K562 (cell line): ENCODE data around the gene NLRX1. TPM values are rescaled to one million over a fixed set of nuclear protein-coding genes. Genes with fewer than 3 reads are reported as not detected.
A peak's percentile ranks its signal among the peaks of the same experiment; 100 is the strongest.

Source experiments
- CGGBP1 ChIP-seq: fragments of 250-450 bp; sonication (Bioruptor Pico); IDR thresholded peaks from 2 replicates; pipeline ENCODE4 v1.9.0; 2021; ENCODE audit warnings: mild to moderate bottlenecking
- CXXC5 ChIP-seq: fragments of 250-450 bp; sonication (Bioruptor Pico); IDR thresholded peaks from 2 replicates; pipeline ENCODE4 v1.8.0; 2022; ENCODE audit warnings: inconsistent platforms, mild to moderate bottlenecking, moderate library complexity
- ETS1 ChIP-seq: conservative IDR thresholded peaks from 2 replicates; pipeline ENCODE4 v1.6.1; 2011; ENCODE audit warnings: low read depth, mild to moderate bottlenecking, low read length; ENCODE audit not compliant: control insufficient read depth
- GABPA ChIP-seq: fragments of 200-800 bp; sonication (Bioruptor generic); conservative IDR thresholded peaks from 2 replicates; pipeline ENCODE4 v1.6.1; 2016; ENCODE audit warnings: low read depth, missing genetic modification characterization, missing compliant biosample characterization
- HNRNPUL1 ChIP-seq: fragments of 200-400 bp; formaldehyde crosslinking; IDR thresholded peaks from 2 replicates; pipeline ENCODE4 v1.6.1; 2017; ENCODE audit warnings: low read length
- KHSRP ChIP-seq: fragments of 450-650 bp; IDR thresholded peaks from 2 replicates; pipeline ENCODE4 v1.6.1; 2017
- MCM3 ChIP-seq: fragments of 450-650 bp; IDR thresholded peaks from 2 replicates; pipeline ENCODE4 v1.6.1; 2016
- MTA1 ChIP-seq: fragments of 450-650 bp; IDR thresholded peaks from 2 replicates; pipeline ENCODE4 v1.6.1; 2017; ENCODE audit warnings: borderline replicate concordance
- NFIX ChIP-seq: fragments of 250-450 bp; sonication (Bioruptor Pico); IDR thresholded peaks from 2 replicates; pipeline ENCODE4 v1.4.0; 2020; ENCODE audit warnings: low read depth, mild to moderate bottlenecking, moderate library complexity
- RB1 ChIP-seq: fragments of 450-650 bp; IDR thresholded peaks from 2 replicates; pipeline ENCODE4 v1.6.1; 2017; ENCODE audit warnings: low read depth, mild to moderate bottlenecking
- SLC30A9 ChIP-seq: fragments of 250-450 bp; sonication (Bioruptor Pico); IDR thresholded peaks from 2 replicates; pipeline ENCODE4 v1.8.0; 2022; ENCODE audit warnings: mild to moderate bottlenecking, moderate library complexity
- SMARCA4 ChIP-seq: fragments of 450-650 bp; IDR thresholded peaks from 2 replicates; pipeline ENCODE4 v1.6.1; 2016
- SPI1 ChIP-seq: IDR thresholded peaks from 2 replicates; pipeline ENCODE4 v1.6.1; 2011; ENCODE audit warnings: low read depth, low read length, control low read depth, borderline replicate concordance
- ZNF133 ChIP-seq: fragments of 250-450 bp; sonication (Bioruptor Pico); IDR thresholded peaks from 2 replicates; pipeline ENCODE4 v1.4.0; 2020; ENCODE audit warnings: mild to moderate bottlenecking
- ZNF140 ChIP-seq: fragments of 250-450 bp; sonication (Bioruptor Pico); IDR thresholded peaks from 2 replicates; pipeline ENCODE4 v1.8.0; 2021; ENCODE audit warnings: moderate library complexity, mild to moderate bottlenecking, inconsistent platforms
- ZNF212 ChIP-seq: fragments of 450-650 bp; formaldehyde crosslinking; IDR thresholded peaks from 2 replicates; pipeline ENCODE4 v1.4.0; 2020; ENCODE audit warnings: mild to moderate bottlenecking
- ZNF583 ChIP-seq: fragments of 250-450 bp; sonication (Bioruptor Pico); IDR thresholded peaks from 2 replicates; pipeline ENCODE4 v1.4.0; 2020
- polyA plus RNA-seq, 8 experiments: library from polyadenylated mRNA; depleted of rRNA in 4 of 8; stranded (reverse) in 5 of 8; unstranded in 3 of 8; fragments of >200 nt; fragmentation: Nextera tagmentation in 2 of 8; fragmentation: Illumina TruSeq in 1 of 8; extraction: Ambion mirVana in 2 of 8; extraction: Trizol in 1 of 8; gene quantifications; 2 replicates each; pipeline versions ENCODE4 v1.2.1 to v1.2.3, GENCODE V29; 2011 to 2014; ENCODE audit warnings: inconsistent platforms in 1 of 8, missing spikeins in 1 of 8
- total RNA-seq, 7 experiments: library from RNA; depleted of rRNA in 6 of 7; stranded (reverse); fragments of >200 nt in 6 of 7; fragmentation: Illumina TruSeq in 2 of 7; extraction: Trizol in 2 of 7; gene quantifications; 2 replicates each; pipeline versions ENCODE4 v1.2.1 to v1.2.3, GENCODE V29; 2011 to 2021; ENCODE audit warnings: low replicate concordance in 1 of 7
- TF ChIP-seq, protein P1 (sequence below): fragments of 450-650 bp; IDR thresholded peaks from 2 replicates; pipeline ENCODE4 v1.6.1; 2017; ENCODE audit warnings: antibody characterized with exemption, mild to moderate bottlenecking
- TF ChIP-seq, protein P2 (sequence below), 2 experiments: fragments of 450-650 bp in 1 of 2; sonication (generic) in 1 of 2; formaldehyde crosslinking; conservative IDR thresholded peaks; 2 replicates each; pipeline versions ENCODE4 v1.4.0 to v1.8.1; 2020 to 2022; ENCODE audit warnings: mild to moderate bottlenecking in 1 of 2, missing genetic modification reagents in 1 of 2
- TF ChIP-seq, protein P3 (sequence below): fragments of 250-450 bp; sonication (Bioruptor Pico); IDR thresholded peaks from 2 replicates; pipeline ENCODE4 v1.4.0; 2020; ENCODE audit warnings: mild to moderate bottlenecking, moderate library complexity
- TF ChIP-seq, protein P4 (sequence below): IDR thresholded peaks from 2 replicates; pipeline ENCODE4 v1.6.1; 2011; ENCODE audit not compliant: insufficient read length; ENCODE audit errors: extremely low read depth

The NLRX1 gene
- total and polyA plus RNA-seq, 9 of the 15 experiments (the other 6 are each of a cell fraction or from before 2014, with no cell fraction given) = 0.04 to 2.3 (median 0.69) TPM

- TF ChIP-seq ZNF583 (CRISPR knock-in tag) (no peak), SLC30A9 (CRISPR knock-in tag) (no peak), ZNF133 (CRISPR knock-in tag) (no peak), ZNF212 (no peak), CGGBP1 (CRISPR knock-in tag) (no peak), HNRNPUL1 (no peak), MCM3 (no peak), GABPA (tag) (peak; percentile 73), ETS1 (no peak), CXXC5 (no peak), SPI1 (peak; percentile 52; the same call in 1 of the 2 replicates), SMARCA4 (0 out of 2 replicates have a peak, but pooled peaks have one; percentile 23), ZNF140 (CRISPR knock-in tag) (no peak), MTA1 (0 out of 2 replicates have a peak, but pooled peaks have one; percentile 38), RB1 (no peak), NFIX (CRISPR knock-in tag) (no peak), KHSRP (no peak)
- TF ChIP-seq, protein P1, sequence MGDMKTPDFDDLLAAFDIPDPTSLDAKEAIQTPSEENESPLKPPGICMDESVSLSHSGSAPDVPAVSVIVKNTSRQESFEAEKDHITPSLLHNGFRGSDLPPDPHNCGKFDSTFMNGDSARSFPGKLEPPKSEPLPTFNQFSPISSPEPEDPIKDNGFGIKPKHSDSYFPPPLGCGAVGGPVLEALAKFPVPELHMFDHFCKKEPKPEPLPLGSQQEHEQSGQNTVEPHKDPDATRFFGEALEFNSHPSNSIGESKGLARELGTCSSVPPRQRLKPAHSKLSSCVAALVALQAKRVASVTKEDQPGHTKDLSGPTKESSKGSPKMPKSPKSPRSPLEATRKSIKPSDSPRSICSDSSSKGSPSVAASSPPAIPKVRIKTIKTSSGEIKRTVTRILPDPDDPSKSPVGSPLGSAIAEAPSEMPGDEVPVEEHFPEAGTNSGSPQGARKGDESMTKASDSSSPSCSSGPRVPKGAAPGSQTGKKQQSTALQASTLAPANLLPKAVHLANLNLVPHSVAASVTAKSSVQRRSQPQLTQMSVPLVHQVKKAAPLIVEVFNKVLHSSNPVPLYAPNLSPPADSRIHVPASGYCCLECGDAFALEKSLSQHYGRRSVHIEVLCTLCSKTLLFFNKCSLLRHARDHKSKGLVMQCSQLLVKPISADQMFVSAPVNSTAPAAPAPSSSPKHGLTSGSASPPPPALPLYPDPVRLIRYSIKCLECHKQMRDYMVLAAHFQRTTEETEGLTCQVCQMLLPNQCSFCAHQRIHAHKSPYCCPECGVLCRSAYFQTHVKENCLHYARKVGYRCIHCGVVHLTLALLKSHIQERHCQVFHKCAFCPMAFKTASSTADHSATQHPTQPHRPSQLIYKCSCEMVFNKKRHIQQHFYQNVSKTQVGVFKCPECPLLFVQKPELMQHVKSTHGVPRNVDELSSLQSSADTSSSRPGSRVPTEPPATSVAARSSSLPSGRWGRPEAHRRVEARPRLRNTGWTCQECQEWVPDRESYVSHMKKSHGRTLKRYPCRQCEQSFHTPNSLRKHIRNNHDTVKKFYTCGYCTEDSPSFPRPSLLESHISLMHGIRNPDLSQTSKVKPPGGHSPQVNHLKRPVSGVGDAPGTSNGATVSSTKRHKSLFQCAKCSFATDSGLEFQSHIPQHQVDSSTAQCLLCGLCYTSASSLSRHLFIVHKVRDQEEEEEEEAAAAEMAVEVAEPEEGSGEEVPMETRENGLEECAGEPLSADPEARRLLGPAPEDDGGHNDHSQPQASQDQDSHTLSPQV = no peak
- TF ChIP-seq, protein P2, sequence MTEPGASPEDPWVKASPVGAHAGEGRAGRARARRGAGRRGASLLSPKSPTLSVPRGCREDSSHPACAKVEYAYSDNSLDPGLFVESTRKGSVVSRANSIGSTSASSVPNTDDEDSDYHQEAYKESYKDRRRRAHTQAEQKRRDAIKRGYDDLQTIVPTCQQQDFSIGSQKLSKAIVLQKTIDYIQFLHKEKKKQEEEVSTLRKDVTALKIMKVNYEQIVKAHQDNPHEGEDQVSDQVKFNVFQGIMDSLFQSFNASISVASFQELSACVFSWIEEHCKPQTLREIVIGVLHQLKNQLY (CRISPR knock-in tag; conservative IDR thresholded peaks at IDR 0.05) = no peak
- TF ChIP-seq, protein P3, sequence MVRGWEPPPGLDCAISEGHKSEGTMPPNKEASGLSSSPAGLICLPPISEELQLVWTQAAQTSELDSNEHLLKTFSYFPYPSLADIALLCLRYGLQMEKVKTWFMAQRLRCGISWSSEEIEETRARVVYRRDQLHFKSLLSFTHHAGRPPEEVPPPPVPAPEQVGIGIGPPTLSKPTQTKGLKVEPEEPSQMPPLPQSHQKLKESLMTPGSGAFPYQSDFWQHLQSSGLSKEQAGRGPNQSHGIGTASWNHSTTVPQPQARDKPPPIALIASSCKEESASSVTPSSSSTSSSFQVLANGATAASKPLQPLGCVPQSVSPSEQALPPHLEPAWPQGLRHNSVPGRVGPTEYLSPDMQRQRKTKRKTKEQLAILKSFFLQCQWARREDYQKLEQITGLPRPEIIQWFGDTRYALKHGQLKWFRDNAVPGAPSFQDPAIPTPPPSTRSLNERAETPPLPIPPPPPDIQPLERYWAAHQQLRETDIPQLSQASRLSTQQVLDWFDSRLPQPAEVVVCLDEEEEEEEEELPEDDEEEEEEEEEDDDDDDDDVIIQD = no peak
- TF ChIP-seq, protein P4, sequence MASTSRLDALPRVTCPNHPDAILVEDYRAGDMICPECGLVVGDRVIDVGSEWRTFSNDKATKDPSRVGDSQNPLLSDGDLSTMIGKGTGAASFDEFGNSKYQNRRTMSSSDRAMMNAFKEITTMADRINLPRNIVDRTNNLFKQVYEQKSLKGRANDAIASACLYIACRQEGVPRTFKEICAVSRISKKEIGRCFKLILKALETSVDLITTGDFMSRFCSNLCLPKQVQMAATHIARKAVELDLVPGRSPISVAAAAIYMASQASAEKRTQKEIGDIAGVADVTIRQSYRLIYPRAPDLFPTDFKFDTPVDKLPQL = no peak
Observed at GRCh38 chr11:119181677-119182412, 13.3 kb downstream of the NLRX1 start (continued).
